UCSD-AML1 (cell line): ENCODE results near the gene TREH.

Experiments
- DNase-seq: peaks from one replicate; lab custom pipeline; 2025; ENCODE audit not compliant: unreplicated experiment; lab: John Stamatoyannopoulos, UW

The TREH gene

DNA sequence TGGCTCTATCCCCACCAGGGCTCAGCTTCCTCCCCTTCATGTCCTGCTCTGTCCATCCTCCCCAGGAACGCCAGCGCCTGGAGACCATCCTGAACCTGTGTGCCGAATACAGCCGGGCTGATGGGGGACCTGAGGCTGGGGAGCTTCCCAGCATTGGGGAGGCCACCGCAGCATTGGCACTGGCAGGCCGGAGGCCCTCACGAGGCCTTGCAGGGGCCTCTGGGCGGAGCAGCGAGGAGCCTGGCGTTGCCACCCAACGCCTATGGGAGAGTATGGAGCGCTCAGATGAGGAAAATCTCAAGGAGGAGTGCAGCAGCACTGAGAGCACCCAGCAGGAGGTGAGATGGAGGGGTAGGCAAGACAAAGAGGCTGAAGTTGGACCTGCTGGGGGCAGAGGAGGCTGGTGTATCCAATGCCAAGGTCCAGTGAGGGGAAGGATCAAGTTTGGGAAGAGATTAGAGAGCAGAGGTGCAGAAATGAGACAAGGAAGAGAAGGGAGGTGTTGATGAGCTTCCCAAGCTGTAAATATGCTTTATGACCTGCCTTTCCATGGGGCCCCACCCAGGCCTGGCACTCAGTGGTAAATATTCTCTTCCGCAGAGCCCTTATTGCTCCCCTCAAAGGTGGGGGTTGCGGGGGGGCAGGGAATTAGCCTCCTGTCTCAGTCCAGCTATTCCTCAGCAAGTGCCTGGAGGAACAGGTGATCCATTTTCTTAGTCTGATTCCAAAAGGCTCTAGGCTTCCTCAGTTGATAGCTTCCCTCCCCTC, 48.1 kb downstream of the TREH start:
- DNase-seq: no peak

GRCh38 chr11:118629761-118630661, 49.4 kb downstream of the TREH start:
- DNase-seq: no peak

DNA sequence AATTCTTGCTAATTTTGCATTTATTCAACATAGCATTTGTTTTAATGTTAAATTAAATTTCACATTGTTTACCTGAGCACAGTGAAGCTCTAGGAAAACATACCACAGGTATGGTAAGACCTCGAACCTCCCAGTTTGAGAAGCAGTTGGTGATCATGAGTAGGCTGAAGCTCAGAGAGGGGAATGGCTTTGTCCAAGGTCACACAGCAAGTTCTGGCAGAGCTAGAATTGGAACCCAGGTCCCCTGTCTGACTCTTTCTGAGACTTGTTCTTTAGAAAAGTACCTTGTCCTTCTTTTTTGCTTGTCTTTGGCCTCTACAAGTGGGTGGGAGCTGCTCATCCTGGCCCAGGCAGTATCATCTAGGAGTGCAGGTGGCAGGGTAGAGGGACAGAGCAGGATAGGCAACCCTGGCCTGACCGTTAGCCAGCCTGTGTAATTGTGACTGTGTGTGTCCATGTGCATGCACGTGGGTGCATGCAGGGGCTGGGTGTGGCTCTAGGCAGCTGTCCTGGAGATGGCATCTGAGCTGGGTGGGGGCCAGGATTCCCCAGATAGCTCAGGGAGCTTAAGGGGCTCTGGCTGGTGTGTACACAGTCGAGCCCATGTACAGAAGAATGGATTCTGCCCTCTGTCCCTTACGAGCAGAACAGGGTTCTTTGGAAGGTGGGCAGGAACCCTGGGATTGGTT, 50.4 kb downstream of the TREH start:
- DNase-seq: no peak

DNA sequence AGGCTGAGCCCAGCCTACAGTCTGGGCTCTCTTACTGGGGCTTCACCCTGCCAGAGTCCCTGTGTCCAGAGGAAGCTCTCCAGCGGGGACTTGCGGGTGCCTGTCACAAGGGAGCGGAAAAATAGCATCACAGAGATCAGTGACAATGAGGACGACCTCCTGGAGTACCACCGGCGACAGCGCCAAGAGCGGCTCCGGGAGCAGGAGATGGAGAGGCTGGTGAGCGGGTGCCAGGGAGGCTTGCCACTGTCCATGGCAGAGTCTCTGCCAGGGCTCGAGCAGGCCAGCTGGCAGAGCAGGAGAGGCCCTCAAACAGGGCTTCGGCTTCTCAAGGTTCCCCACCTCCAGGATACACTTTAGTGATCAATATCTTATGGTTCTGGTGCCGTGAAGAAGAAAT, 51.0 kb downstream of the TREH start:
- no peak for DNase-seq

DNA sequence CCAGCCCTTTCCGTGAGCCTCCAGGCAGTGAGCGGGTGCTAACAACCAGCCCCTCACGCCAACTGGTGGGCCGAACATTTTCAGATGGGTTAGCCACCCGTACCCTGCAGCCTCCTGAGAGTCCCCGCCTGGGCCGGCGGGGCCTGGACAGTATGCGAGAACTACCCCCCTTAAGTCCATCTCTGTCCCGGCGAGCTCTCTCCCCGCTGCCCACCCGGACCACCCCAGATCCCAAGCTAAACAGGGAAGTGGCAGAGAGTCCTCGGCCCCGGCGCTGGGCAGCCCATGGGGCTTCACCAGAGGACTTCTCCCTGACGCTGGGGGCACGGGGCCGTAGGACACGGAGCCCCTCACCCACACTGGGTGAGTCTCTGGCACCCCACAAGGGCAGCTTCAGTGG, 51.4 kb downstream of the TREH start:
- DNase-seq: no peak

DNA sequence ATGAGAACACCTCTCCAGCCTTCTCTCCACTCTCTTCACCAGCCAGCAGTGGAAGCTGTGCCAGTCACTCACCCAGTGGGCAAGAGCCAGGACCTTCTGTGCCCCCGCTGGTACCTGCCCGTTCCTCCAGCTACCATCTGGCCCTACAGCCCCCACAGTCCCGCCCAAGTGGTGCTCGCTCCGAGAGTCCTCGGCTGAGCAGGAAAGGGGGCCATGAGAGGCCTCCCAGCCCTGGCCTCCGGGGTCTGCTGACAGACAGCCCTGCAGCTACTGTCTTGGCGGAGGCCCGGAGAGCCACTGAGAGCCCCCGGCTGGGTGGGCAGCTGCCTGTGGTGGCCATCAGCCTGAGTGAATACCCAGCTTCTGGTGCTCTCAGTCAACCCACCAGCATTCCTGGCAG, 51.9 kb downstream of the TREH start:
- no peak for DNase-seq

- no peak for DNase-seq
These were observed 53.5 kb downstream of the TREH start for GRCh38 chr11:118625976-118626375.

GRCh38 chr11:118625036-118625690, 54.3 kb downstream of the TREH start:
- DNase-seq: no peak

GRCh38 chr11:118623269-118623655, 56.2 kb downstream of the TREH start:
- DNase-seq: no peak

- DNase-seq: no peak
These were observed 56.8 kb downstream of the TREH start for GRCh38 chr11:118622376-118623268.

GRCh38 chr11:118621784-118622375, 57.6 kb downstream of the TREH start:
- no peak for DNase-seq

DNA sequence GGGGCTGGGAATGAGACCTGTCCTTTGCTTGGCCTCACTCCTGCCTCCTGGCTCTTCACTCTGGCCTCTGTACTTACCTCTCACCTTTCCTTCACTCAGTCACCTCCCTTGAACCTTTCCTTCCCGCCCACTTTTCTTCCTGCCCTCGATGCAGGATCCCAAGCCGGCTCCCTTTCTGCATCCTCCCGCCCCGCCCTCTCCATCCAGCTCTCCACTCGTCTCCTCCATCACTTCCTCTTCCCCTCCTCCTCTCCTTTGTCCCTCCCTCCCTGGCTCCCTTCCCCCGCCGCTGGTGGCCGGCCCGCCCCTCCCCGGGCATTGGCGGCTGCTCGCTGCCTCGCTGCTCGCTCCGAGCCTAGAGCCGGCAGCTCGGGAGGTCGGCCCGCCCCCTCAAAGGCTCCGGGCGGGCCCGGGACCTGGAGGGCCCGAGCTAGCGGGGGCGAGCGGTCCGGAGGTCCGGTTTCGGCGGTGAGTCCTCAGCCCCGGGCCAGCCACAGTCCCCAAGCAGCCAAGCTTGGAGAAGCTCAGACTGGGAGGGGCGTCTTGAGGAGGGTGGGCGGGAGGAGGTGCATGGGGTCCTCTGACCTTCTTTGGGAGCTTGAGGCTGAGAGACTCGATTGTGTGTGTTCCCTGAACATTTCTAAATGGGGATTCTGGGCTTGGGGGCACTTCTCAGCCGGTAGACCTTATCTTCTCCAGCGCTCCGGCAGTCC, 58.2 kb downstream of the TREH start:
- DNase-seq: peak; percentile 86

- peak; percentile 55 for DNase-seq
These were observed 58.9 kb downstream of the TREH start for GRCh38 chr11:118620529-118621070.

GRCh38 chr11:118619444-118620197, 59.8 kb downstream of the TREH start:
- DNase-seq: peak; percentile 64

GRCh38 chr11:118618991-118619375, 60.5 kb downstream of the TREH start:
- DNase-seq: no peak

GRCh38 chr11:118618115-118618990, 61.1 kb downstream of the TREH start:
- DNase-seq: no peak

DNA sequence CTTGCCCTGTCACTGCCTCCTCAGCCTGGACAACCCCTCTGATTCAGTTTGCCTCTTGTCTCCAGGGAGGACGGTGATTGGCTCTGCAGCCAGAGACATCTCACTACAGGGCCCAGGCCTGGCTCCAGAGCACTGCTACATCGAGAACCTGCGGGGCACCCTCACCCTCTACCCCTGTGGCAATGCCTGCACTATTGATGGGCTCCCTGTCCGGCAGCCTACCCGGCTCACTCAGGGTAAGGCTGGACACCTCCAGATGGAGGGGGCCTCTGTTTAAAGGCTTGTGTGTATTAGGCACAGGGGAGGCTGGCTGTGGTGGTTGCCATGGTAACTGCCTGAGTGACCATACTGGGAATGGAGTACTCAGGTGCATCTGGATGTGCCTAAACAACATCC, 63.5 kb downstream of the TREH start:
- no peak for DNase-seq
